Activated CD4-positive, CD25-positive, alpha-beta regulatory T cell treated with anti-CD3 and anti-CD28 coated beads, Interleukin-2, amount 50 U/mL, for 16 hours (primary cell): ENCODE results near the gene GAPVD1.
"Not testable (repeated sequence)": the region's sequence is repeated elsewhere in the genome, so short reads cannot be mapped to it uniquely, and the experiment has no call there.

Source experiments
- DNase-seq: peaks from one replicate; pipeline ENCODE4 v3.0.0-alpha.2; 2020; ENCODE audit warnings: low read depth, low spot score

The GAPVD1 gene

DNA sequence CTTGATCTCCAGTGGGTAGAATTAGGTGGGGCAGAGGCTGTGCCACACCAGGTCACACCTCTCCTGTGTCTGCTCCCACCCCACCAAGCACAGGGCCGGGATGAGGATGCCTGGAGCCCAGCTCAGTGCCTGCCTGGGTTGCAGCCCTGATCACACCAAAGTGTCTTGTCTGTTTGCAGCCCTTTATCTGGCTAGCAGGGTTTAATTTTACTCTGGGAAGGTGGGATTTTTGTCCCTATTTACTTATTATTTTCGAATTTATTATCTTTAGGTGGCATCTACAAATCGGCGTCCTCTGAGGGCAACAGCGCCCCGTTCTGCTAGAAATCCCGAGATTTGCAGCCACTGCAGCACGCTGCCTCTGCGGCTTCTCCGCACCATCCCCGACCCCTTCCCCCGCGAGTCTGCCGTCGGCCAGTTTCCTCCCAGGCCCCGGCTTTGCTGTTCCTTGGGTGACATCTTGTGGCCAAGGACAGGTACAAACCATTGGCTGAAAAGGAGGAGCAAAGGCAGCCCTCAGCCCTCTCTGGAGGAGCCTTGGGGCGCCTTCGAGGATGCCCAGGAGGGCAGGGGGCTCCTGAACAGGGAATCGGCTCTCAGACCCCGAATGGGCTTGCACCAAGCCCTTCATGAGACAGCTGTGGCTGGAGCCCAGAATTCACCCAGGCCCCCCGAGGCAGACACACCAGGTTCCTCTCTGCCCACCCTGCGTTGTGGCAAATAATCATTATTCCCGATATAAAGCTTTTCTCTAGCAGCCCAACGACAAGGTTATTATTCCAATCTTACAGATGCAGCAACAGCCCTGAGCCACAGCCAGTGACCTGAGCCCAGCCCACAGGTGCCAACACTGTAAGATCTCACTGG is 113.0 kb downstream of the GAPVD1 start:
- peak; percentile 16 for DNase-seq

DNA sequence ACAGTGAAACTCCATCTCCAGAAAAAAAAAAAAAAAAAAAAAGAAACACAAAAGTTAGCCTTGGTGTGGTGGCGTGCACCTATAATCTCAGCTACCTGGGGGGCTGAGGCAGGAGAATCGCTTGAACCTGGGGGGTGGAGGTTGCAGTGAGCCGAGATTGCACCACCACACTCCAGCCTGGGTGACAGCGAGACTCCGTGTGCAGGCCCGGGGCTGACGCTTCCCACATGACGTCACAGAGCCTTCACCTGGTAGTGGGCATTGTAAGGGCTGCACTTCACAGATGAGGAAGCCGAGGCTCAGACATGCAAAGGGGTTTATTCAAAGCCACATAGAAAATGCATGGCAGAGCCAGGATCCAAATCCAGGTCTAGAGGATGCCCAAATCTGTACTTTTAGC is 114.2 kb downstream of the GAPVD1 start:
- no peak for DNase-seq

DNA sequence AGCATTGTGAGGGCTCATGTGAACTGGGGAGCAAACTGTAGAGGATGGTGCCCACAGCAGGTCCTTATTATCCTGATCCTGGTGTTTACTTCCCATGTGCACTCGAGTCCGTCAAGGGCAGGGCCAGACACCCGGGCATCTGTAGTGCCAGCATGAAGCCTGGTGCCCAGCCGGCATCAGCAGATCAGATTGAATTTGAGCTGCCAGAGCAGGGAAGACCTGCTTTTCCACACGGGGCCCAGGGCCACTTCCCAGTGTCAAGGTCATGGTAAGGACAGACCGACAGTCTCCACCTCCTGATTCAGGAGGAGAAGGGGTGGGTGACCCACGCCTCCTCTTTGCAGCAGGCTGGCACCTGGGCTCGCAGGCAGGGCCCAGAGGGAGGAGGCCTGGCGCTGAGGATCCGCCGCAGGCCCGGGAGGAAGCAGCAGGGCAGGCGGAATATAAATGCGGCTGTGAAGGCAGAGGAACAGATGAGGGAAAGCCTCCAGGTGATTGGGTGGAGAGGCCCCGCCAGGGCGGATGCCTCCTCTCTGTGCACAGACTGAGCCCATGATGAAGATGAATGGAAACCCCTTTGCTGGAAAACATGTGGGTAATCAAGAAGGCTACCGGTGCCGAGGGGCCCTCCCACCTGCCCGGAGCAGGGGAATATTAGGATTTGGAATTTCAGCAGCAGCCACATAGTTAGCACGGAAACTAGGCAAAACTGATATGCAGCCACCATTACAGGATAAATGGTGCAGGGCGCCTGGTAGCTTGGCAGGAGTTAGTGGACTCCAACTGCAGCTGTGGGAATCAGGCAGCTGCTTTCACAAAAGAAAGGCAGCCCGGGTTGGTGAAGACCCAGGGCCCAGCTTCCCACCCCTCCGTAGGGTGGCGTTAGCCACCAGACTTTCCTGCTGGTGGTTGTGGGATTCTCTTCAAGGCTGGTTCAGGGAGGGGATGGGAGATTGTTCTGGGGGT is 114.9 kb downstream of the GAPVD1 start:
- DNase-seq: no peak

DNA sequence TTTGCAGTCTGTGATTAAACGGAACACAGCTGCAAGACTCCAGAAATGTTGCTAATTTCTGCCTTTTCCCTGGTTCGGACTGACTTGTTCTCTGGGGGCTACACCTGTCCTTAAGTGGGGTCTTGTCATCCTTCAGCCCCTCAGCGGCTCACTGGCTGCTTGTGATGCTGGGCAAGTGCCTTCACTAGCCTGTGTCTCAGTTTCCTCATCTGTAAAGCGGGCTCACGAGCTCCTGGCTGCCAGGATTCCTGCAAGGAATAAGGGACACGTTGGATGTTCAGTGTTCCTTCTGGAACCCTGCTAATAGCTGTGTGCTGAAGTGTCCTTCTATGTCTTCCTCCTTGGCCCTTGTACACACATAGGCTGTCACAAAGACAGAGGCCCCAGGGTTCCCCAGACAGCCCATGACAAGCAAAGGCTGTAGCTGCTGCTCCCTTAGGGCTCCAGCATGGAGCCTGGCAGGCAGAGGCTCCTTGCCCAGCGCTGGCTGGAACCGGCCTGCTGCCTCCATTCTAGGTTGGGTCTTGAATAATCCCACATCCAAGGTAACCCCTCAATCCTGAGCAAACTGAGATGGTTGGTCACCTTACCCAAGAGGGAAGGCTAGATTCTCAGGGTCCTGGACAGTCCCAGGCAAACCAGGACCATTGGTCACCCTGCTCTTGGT is 116.1 kb downstream of the GAPVD1 start:
- DNase-seq: no peak

DNA sequence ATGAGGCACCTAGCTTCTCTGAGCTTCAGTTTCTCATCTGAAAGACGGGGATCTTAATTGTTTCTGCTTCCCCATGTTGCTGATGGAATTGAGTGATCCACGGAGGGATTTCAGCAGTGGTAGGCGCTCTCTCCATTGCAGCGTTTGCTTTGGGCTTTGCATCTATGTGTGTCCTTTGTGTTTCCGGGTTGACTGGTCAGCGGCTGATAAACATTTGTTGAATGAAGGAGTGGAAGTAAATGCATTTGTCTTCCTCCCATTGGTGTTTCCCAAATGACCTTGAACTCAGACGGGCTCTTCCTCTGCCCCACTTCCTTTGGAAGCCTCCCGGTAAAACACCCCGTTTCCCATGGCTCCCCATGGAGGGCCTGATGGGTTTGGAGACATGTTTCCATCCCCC is 117.2 kb downstream of the GAPVD1 start:
- DNase-seq: no peak

DNA sequence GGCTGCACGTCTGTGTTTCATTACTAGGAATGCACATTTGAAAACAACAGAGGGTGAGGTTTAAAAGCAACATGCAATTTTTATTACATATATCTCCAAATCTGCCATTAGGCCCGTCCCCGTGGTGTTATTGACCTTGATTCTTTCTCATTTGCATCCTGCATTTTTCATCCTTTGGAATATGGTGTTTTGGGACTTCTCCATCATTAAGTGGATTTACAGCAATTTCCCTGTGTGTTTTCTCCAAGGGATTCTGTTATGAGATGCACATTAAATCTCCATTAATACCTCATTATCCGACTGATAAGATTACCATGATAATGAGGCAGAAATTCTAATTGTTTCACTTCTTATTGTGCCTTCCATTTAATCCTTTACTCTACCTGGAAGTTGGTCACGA is 117.6 kb downstream of the GAPVD1 start:
- DNase-seq: no peak

DNA sequence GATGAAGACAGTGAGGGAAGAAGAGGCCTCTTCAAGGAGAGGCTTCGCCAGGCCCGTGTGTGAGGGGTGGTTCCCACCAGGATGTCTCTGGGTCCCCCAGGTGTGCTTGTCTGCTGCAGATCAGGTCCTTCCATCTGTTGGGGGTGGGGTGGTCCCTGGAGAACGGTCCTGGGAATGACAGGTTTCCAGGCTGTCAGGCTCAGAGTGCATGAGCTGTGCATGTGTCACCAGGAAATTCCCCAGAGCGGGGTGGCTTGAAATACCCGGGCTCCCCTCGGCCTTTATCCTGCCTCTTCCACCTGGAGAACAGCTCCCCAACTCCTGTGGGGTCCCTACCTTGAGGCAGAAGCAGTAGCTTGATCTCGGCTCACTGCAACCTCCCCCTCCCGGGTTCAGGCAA is 118.8 kb downstream of the GAPVD1 start:
- no peak for DNase-seq

DNA sequence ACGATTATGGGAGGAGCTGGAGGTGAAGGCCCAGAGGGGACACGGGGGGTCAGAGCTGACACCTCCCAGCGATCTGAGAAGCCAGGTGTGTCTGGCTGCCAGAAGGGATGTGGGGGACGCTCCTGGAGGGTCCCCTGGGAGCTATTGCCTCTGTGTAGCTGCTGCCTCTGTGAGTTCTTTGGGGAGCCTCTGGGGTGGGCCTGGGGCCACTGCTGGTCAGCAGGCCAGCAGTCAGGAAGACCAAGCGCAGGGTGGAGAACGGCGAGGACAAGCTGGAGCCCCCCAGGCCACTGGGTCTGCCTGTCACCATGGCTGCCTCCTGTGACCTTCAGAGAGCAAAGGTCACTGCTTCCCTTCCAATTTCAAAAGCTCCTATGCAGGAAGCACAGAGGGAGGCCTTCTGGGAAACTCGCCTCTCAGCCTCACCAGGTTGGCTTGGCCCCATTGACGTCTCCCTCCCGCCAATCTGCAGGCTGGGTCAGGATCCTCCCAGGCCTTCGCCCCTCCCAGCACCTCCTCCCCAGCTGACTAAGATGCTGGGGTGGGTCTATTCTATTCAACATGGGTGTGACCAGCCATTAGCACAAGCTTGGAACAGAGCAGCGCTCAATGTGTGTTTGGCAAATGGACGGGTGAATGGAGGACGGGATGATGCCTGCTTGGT is 126.4 kb downstream of the GAPVD1 start:
- DNase-seq: no peak

DNA sequence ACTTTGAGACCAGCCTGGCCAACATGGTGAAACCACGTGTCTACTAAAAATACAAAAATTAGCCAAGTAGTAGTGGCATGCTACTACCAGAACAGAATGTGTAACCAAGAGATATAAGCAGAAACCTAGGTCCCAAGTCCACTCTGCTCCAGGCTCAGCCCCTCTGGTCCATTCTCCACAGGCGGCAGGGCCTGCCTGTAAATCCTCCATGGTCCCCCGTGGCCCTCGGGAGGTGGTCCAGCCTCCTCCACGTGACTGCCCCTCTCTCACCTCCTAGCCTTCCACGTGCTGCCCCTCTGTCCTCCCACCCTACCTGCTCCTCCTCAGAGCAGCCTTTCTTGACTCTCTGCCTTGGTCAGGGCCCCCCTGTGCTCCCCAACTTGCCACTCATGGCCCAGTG is 127.4 kb downstream of the GAPVD1 start:
- no peak for DNase-seq

DNA sequence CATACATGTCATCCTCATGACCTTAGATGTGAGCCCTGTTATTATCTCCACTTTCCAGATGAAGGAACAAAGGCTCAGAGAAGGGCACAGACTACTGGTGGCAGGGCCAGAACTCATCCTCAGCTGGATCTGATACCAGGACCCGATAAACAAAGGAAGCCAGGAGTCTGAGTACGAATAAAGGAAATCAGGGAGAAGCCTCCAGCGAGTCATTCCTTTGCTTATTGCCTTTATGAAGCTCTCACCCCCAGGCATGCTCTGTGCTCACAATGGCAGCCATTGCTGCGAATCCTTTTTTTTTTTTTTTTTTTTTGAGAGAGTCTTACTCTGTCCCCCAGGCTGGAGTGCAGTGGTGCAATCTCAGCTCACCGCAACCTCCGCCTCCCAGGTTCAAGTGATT is 130.1 kb downstream of the GAPVD1 start:
- no peak for DNase-seq

DNA sequence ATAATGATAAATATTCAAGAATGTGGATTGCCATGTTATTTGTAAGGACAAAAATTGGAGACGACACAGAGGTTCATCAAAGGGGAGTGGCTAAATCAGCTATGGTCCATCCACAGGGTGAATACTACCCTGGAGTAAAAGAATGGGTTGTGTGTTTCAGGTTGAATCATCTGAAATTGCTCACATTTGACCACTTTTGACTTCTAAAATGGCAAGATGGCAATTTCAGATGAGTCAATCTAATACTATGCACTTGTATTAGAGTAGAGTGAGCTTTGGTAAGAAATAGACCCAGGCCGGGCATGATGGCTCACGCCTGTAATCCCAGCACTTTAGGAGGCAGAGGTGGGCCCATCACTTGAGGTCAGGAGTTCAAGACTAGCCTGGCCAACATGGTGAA is 131.8 kb downstream of the GAPVD1 start:
- DNase-seq: no peak

DNA sequence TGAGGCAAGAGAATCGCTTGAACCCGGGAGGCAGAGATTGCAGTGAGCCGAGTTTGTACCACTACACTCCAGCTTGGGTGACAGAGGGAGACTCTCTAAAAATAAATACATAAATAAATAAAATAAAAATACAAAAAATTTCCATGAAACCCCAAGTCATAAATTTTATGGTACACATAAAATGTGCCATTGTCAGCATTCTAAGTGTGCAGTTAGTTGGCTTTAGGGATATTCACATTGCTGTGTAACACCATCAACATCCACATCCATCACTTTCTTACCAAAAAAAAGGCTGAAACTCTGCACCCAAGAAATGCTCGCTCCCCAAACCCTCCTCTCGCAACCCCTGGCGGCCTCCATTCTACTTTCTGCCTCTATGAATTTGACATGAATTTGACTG is 135.2 kb downstream of the GAPVD1 start:
- DNase-seq: no peak

DNA sequence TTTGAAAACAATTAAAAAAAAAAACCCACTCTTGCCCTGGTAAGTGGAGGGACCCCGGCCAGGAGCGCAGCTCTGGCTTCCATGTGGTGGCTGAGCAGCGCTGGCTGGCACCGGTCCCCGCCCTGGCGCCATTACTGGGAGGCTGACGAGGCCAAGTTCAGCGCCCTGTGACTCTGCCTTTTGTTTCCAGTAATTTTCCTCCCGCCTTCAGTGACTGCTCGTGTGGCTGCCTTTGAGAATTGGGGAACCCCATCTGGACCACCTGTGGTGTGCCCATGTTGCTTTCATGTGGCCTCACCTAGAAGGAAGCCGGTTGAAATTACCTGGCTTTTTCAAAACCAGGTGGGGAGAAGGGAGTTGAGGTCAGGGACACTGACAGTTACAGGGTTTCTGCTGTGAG is 136.1 kb downstream of the GAPVD1 start:
- no peak for DNase-seq

DNA sequence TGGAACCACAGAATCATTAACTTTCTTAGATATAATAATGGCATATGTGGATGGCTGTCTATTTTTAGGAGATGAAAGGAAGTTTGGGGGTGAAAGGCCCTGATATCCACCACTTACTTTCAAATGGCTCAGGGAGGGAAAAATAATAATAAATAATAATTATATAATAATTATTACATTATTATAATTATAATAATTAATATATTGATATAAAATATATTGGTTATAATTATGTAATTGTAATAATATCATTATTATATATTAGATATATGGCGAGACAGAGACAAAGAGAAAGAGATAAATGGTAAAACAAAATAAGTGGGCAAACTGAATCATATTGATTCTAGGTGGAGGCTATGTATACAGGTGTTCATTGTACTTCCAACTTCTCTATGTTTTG is 136.6 kb downstream of the GAPVD1 start:
- DNase-seq: no peak

DNA sequence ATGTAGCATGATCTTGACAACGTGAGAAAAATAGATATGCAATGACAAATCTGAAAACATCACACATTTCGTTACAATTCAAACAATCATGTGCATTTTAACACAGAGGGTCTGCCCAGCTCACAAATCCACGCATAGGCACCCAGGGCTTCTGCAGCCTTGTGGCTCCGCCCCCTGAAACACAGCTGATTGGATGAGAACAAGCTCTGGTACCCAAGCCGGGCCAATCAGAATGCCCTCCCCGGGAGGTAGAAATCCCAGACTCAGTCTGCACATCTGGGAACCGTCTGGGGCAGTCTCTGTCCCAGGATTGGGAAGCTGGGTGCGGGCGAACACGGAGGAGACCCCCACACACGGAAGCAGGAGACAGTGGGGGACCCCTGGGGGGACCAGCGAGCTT is 137.5 kb downstream of the GAPVD1 start:
- DNase-seq: no peak

DNA sequence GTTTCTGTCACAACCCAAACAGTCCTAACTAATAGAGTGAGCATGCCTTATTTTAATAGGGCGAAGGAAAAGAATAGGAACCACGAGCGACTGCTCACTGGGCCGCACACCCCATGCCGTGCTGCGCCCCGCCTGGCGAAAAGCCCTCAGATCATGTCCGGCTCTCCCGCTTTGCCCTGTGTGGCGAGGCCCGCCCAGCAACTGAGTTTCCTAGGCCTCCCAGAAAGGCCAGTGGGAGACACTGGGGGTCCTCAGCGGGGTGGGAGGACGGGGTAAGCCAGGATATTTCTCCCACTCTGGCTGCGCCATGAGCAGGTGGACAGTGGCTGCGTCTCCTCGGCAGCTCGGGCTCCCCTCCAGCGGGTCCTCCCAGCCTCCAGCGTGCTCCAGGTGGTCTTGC is 138.0 kb downstream of the GAPVD1 start:
- no peak for DNase-seq

DNA sequence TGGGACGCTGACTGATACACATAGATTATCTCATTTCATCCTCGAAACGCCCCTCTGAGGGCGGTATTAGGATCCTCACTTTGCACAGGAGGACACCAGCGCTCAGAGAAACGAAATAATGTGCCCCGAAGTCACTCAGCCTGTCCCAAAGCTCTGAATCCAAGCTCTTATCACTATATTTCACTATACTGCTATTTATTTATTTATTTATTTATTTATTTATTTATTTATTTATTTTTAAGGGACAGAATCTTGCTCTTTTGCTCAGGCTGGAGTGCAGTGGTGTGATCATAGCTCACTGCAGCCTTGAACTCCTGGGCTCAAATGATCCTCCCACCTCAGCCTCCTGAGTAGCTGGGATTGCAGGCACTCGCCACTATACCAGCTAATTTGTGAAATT is 138.6 kb downstream of the GAPVD1 start:
- DNase-seq: not testable (repeated sequence)

DNA sequence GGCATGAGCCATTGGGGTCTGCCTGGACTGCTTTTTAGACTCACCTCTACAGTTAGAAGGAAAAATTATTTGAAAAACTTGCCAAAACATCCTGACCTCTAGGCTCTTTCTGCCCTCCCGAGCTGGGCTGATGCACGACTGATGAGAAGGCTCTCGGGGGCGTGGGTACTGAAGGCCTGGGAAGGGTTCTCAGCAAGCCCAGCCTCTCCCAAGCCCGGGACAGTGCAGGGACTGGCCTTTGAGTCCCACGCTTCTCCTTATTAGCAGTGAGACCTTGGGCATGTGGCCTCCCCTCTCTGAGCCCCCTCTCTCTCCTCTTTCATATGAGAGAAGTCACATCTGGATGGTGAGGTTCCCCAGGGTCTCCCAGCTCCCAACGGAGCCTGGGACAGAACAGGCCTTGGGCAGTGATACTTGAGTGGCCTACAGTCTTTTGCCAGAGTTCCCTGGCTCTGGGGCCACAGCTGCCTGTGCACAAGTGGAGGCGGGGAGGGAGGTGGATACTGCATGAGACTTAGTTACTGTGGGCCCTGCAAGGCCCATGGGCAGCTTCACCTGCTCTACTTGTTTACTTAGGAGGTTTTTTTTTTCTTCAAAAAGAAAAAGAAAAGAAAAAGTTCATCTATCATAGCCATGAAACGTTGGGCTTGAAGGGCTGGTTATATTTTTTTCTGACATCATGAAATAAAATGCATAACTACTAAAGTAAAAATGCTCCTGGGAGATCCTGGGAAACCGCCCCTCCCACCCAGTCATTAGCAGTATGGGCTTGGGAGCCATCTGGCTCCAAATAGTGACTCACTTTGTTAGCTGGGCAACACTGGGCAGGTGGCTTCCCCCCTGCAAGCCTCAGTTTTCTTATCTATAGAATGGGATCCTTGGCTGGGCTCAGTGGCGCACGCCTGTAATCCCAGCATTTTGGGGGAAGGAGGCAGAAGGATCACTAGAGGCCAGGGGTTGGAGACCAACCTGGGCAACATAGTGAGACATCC is 139.4 kb downstream of the GAPVD1 start:
- DNase-seq: no peak

DNA sequence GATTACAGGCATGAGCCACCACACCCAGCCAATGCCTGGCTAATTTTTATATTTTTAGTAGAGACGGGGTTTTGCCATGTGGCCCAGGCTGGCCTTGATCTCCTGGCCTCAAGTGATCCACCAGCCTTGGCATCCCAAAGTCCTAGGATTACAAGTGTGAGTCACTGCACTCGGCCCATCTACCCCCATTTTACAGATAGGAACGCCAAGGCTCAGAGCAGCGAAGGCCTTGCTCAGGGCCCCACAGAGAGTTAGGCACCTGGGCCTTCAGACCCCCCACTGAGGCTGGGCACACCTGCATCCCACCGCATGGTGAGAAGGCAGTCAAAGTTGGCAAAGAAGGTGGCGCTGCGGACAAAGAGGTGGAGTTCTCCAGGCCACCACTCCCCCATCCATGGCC is 143.1 kb downstream of the GAPVD1 start:
- no peak for DNase-seq
